ENCODE data around the gene KCNIP3.

Gene KCNIP3

DNA sequence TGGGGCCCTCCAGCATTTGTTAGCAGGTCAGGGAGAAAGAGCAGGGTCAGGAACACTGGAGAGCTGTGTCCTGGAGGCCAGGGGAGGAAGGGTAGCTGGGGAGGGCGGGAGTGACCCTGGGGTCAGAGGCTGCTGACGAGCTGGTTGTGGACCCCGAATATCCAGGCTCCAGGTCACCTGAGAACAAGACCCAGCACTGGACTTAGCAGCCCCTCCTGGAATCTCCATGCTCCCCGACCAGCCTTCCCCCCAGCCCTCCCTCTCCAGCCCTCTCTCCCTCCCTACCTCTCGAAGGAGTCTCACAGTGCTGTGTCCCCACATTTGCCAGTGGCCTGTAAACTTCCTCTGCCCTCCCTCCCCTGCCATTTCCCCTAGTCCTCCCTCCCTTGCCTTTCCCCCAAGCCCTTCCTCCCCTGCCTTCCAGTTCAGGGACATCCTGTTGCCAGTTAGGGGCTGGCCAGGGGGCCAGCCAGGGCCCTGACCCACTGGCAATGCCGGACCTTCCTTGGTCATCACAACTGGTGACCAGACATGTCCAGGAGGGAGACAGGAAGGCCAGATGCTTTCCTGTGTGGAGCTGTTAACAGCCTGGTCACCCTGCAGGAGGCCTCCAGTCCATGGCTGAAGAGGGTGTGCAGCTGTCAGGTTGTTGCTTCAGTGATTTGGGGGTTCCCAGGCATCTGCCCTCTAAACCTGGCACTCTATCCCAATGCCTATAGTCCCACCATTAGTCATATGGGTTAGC, 55.3 kb downstream of the KCNIP3 start:
- no peak overlapping the region for H2BK120ac ChIP-seq (ENCODE audit: low read depth, low read length)
- no peaks in the 10 kb centered on the region for H3K79me2 ChIP-seq (ENCODE audit: control insufficient read depth, insufficient read depth, low read length)
- no CpG with 5 or more reads among the region's 6 CpGs for WGBS (ENCODE audit: extremely low coverage, insufficient coverage, low lambda C conversion rate)
- H3K4me3 ChIP-seq (ENCODE audit: low read length): no peak overlapping the region
- no peak overlapping the region for H3K27ac ChIP-seq (ENCODE audit: low read depth, low read length)
- no peaks in the 10 kb centered on the region for H3K4me1 ChIP-seq (ENCODE audit: control insufficient read depth, low read depth, low read length)
- H3K23ac ChIP-seq (ENCODE audit: low read length): no peak overlapping the region
- H3K56ac ChIP-seq (ENCODE audit: low read length): no peak overlapping the region
- H3K79me1 ChIP-seq (ENCODE audit: low read length): no peaks in the 10 kb centered on the region
- H3K4me2 ChIP-seq (ENCODE audit: low read length): no peak overlapping the region
- no peak overlapping the region for H3K4ac ChIP-seq (ENCODE audit: low read depth, low read length)
- no peak overlapping the region for H4K8ac ChIP-seq (ENCODE audit: low read depth, low read length)
- H2BK5ac ChIP-seq (ENCODE audit: low read length): no peak overlapping the region
- no peak overlapping the region for H4K5ac ChIP-seq (ENCODE audit: low read length)
- no peak for DNase-seq
- H3K18ac ChIP-seq (ENCODE audit: low read length): no peak overlapping the region
- no peak overlapping the region for H2AK5ac ChIP-seq (ENCODE audit: low read length)
- no peak overlapping the region for H2BK15ac ChIP-seq (replicated peaks; ENCODE audit: low read depth)
- H3K9ac ChIP-seq (ENCODE audit: low read length): no peak overlapping the region
- no peaks in the 10 kb centered on the region for H3K27me3 ChIP-seq (ENCODE audit: insufficient read depth, low read length, poor library complexity)
- no peaks in the 10 kb centered on the region for H3K36me3 ChIP-seq (ENCODE audit: control insufficient read depth, insufficient read depth, low read length)

DNA sequence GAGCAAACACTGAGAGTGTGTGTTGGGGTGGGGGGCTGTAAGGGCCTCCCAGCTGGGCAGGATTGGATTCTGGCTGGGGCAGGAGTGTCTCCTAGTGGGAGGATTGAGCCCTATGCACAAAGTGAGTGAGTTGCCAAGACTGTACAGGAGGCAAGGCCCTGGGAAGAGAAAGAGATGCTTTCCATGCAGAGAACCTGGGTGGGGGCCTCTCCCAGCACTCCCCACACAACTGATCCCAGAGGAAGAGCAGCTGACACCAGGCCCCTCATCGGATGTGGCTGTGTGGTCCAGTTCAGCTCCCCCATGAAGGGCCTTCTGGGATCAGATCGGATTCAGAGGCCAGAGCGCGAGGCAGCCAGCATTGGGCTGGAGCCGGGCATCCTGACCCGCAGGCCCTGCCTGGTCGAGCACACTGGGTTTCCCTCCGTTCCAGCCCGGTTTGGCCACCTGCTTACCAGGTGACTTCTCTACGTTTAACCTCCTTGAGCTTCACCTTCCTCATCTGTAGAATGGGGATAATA, 56.0 kb downstream of the KCNIP3 start:
- Histone ChIP-seq H3K4me3 (ENCODE audit: low read length) (no peak overlapping the region), H4K8ac (ENCODE audit: low read depth, low read length) (no peak overlapping the region), H3K36me3 (ENCODE audit: control insufficient read depth, insufficient read depth, low read length) (no peaks in the 10 kb centered on the region), H2BK120ac (ENCODE audit: low read depth, low read length) (no peak overlapping the region), H4K5ac (ENCODE audit: low read length) (no peak overlapping the region), H3K27ac (ENCODE audit: low read depth, low read length) (no peak overlapping the region), H3K56ac (ENCODE audit: low read length) (no peak overlapping the region), H3K79me1 (ENCODE audit: low read length) (no peaks in the 10 kb centered on the region), H3K27me3 (ENCODE audit: insufficient read depth, low read length, poor library complexity) (no peaks in the 10 kb centered on the region), H3K23ac (ENCODE audit: low read length) (no peak overlapping the region), H3K18ac (ENCODE audit: low read length) (no peak overlapping the region), H3K79me2 (ENCODE audit: control insufficient read depth, insufficient read depth, low read length) (no peaks in the 10 kb centered on the region), H3K4me1 (ENCODE audit: control insufficient read depth, low read depth, low read length) (no peaks in the 10 kb centered on the region), H3K4ac (ENCODE audit: low read depth, low read length) (no peak overlapping the region), H3K9ac (ENCODE audit: low read length) (no peak overlapping the region), H3K4me2 (ENCODE audit: low read length) (no peak overlapping the region), H2AK5ac (ENCODE audit: low read length) (no peak overlapping the region), H2BK15ac (replicated peaks; ENCODE audit: low read depth) (no peak overlapping the region), H2BK5ac (ENCODE audit: low read length) (no peak overlapping the region)
- WGBS (ENCODE audit: extremely low coverage, insufficient coverage, low lambda C conversion rate): no CpG with 5 or more reads among the region's 10 CpGs
- no peak for DNase-seq

DNA sequence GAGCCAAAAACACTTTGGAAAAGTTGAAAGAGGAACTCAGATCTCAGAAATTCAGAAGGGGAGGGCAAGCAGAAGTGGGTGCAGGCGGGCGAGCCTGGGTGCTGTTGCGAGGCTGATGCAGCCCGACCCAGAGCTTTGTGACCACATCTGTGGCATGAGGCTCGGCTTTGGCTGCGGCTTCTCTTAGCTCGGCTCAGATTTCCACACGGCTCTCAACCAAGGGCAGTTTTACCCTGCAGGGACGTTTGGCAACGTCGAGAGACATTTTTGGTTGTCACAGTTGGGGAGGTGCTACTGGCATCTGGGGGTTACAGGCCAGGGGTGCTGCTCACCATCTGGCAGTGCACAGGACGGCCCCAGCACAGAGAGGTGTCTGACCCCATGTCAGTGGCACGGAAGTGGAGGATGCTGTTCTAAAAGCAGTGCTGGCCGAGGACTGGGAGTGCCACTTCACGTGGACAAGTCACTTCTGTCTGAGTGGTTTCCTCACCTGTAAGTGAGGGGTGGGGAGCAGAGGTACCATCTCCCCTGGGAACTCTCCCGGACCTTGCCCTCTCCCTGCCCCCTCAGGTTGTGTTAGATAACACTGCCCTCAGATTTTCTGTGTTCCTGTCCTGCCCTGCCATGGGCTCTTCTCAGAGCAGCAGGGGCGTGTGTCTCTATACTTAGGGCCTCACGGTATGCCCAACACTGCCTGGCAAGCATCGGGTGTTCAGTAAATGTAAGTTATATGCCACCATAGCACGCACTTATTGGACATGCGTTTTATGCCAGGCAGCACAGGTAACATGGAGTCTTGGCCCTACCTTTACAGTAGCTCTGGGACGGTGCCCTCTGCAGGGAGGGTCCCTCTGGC, 56.7 kb downstream of the KCNIP3 start:
- Histone ChIP-seq H4K8ac (ENCODE audit: low read depth, low read length) (no peak overlapping the region), H3K79me1 (ENCODE audit: low read length) (no peaks in the 10 kb centered on the region), H3K27me3 (ENCODE audit: insufficient read depth, low read length, poor library complexity) (no peaks in the 10 kb centered on the region), H3K36me3 (ENCODE audit: control insufficient read depth, insufficient read depth, low read length) (no peaks in the 10 kb centered on the region), H3K56ac (ENCODE audit: low read length) (no peak overlapping the region), H2BK15ac (replicated peaks; ENCODE audit: low read depth) (no peak overlapping the region), H3K4me1 (ENCODE audit: control insufficient read depth, low read depth, low read length) (no peaks in the 10 kb centered on the region), H3K18ac (ENCODE audit: low read length) (no peak overlapping the region), H2BK120ac (ENCODE audit: low read depth, low read length) (no peak overlapping the region), H3K23ac (ENCODE audit: low read length) (no peak overlapping the region), H2AK5ac (ENCODE audit: low read length) (no peak overlapping the region), H3K9ac (ENCODE audit: low read length) (no peak overlapping the region), H3K79me2 (ENCODE audit: control insufficient read depth, insufficient read depth, low read length) (no peaks in the 10 kb centered on the region), H3K4me3 (ENCODE audit: low read length) (no peak overlapping the region), H2BK5ac (ENCODE audit: low read length) (no peak overlapping the region), H4K5ac (ENCODE audit: low read length) (no peak overlapping the region), H3K27ac (ENCODE audit: low read depth, low read length) (no peak overlapping the region), H3K4me2 (ENCODE audit: low read length) (no peak overlapping the region), H3K4ac (ENCODE audit: low read depth, low read length) (no peak overlapping the region)
- DNase-seq: no peak
- WGBS (ENCODE audit: extremely low coverage, insufficient coverage, low lambda C conversion rate): no CpG with 5 or more reads among the region's 22 CpGs

DNA sequence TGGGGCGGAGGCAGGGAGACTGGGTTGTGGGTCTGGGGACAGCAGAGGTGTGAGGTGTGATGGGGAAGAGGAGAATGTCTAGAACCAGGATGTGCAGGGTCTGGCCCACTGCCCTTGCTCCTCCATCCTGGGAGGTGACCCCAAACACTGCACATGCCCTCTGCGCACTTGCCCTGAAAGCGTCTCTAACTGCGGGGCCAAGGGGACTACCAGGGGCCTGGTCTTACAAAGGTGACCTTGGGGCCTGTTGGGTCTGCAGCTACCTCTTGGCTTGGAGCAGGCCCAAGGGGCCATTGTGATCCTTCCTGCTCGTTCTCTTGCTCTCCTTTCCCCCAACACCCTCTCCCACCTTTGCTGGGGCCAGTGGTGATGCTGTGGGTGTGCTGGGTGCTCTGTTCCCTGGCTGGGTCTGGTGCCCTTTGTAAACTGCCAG, 57.3 kb downstream of the KCNIP3 start:
- H3K18ac ChIP-seq (ENCODE audit: low read length): no peak overlapping the region
- no CpG with 5 or more reads among the region's 5 CpGs for WGBS (ENCODE audit: extremely low coverage, insufficient coverage, low lambda C conversion rate)
- no peaks in the 10 kb centered on the region for H3K4me1 ChIP-seq (ENCODE audit: control insufficient read depth, low read depth, low read length)
- H3K4me2 ChIP-seq (ENCODE audit: low read length): no peak overlapping the region
- no peak overlapping the region for H4K8ac ChIP-seq (ENCODE audit: low read depth, low read length)
- H2BK15ac ChIP-seq (replicated peaks; ENCODE audit: low read depth): no peak overlapping the region
- no peaks in the 10 kb centered on the region for H3K36me3 ChIP-seq (ENCODE audit: control insufficient read depth, insufficient read depth, low read length)
- no peaks in the 10 kb centered on the region for H3K79me1 ChIP-seq (ENCODE audit: low read length)
- H3K9ac ChIP-seq (ENCODE audit: low read length): no peak overlapping the region
- no peak overlapping the region for H4K5ac ChIP-seq (ENCODE audit: low read length)
- H3K27ac ChIP-seq (ENCODE audit: low read depth, low read length): no peak overlapping the region
- no peak overlapping the region for H3K56ac ChIP-seq (ENCODE audit: low read length)
- no peak overlapping the region for H2AK5ac ChIP-seq (ENCODE audit: low read length)
- H2BK120ac ChIP-seq (ENCODE audit: low read depth, low read length): no peak overlapping the region
- no peak overlapping the region for H3K4ac ChIP-seq (ENCODE audit: low read depth, low read length)
- no peak overlapping the region for H2BK5ac ChIP-seq (ENCODE audit: low read length)
- H3K23ac ChIP-seq (ENCODE audit: low read length): no peak overlapping the region
- no peaks in the 10 kb centered on the region for H3K27me3 ChIP-seq (ENCODE audit: insufficient read depth, low read length, poor library complexity)
- no peak overlapping the region for H3K4me3 ChIP-seq (ENCODE audit: low read length)
- no peaks in the 10 kb centered on the region for H3K79me2 ChIP-seq (ENCODE audit: control insufficient read depth, insufficient read depth, low read length)
- DNase-seq: no peak

DNA sequence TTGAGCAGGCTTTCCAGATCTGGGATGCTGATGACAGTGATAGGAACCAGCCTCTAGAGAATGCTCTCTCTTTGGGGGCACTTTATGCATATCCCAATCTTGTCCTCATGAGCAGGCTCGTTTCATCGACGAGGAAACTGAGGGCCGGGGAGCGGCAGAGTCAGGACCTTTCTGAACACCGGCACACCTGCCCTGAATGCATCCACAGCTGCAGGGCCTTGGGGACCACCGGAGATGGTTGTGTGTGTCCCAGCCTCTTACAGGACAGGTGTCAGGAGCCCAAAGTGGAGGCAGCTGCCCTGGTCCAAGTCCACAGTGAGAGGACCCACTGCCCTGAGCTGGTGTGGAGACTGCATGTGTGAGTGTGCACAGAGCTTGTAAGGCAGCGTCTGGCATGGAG, 57.8 kb downstream of the KCNIP3 start:
- Histone ChIP-seq H3K4me3 (ENCODE audit: low read length) (no peak overlapping the region), H4K8ac (ENCODE audit: low read depth, low read length) (no peak overlapping the region), H2AK5ac (ENCODE audit: low read length) (no peak overlapping the region), H3K18ac (ENCODE audit: low read length) (no peak overlapping the region), H4K5ac (ENCODE audit: low read length) (no peak overlapping the region), H3K4me1 (ENCODE audit: control insufficient read depth, low read depth, low read length) (no peaks in the 10 kb centered on the region), H3K4ac (ENCODE audit: low read depth, low read length) (no peak overlapping the region), H3K9ac (ENCODE audit: low read length) (no peak overlapping the region), H3K23ac (ENCODE audit: low read length) (no peak overlapping the region), H3K79me1 (ENCODE audit: low read length) (no peaks in the 10 kb centered on the region), H3K27me3 (ENCODE audit: insufficient read depth, low read length, poor library complexity) (no peaks in the 10 kb centered on the region), H3K79me2 (ENCODE audit: control insufficient read depth, insufficient read depth, low read length) (no peaks in the 10 kb centered on the region), H3K4me2 (ENCODE audit: low read length) (no peak overlapping the region), H2BK15ac (replicated peaks; ENCODE audit: low read depth) (no peak overlapping the region), H3K36me3 (ENCODE audit: control insufficient read depth, insufficient read depth, low read length) (no peaks in the 10 kb centered on the region), H3K56ac (ENCODE audit: low read length) (no peak overlapping the region), H3K27ac (ENCODE audit: low read depth, low read length) (no peak overlapping the region), H2BK5ac (ENCODE audit: low read length) (no peak overlapping the region), H2BK120ac (ENCODE audit: low read depth, low read length) (no peak overlapping the region)
- no peak for DNase-seq
- WGBS (ENCODE audit: extremely low coverage, insufficient coverage, low lambda C conversion rate): no CpG with 5 or more reads among the region's 8 CpGs
